HEK293 (cell line): ENCODE results near the gene RAB8A.

Experiments used
- BCL11B ChIP-seq: fragments of 450-650 bp; formaldehyde crosslinking; IDR thresholded peaks from 2 replicates; pipeline ENCODE4 v1.5.1; 2016; ENCODE audit warnings: low read depth, missing biosample characterization, missing genetic modification characterization
- EGR2 ChIP-seq: fragments of 450-650 bp; formaldehyde crosslinking; IDR thresholded peaks from 2 replicates; pipeline ENCODE4 v1.5.1; 2016; ENCODE audit warnings: low read depth, missing biosample characterization, missing genetic modification characterization
- GLIS1 ChIP-seq: fragments of 450-650 bp; formaldehyde crosslinking; IDR thresholded peaks from 2 replicates; pipeline ENCODE4 v1.5.1; 2016; ENCODE audit warnings: missing biosample characterization, missing genetic modification characterization
- HOXC10 ChIP-seq: sonication (generic); formaldehyde crosslinking; IDR thresholded peaks from 2 replicates; pipeline ENCODE4 v1.8.1; 2023; ENCODE audit warnings: mild to moderate bottlenecking, missing genetic modification reagents
- IKZF3 ChIP-seq: fragments of 450-650 bp; IDR thresholded peaks from 2 replicates; pipeline ENCODE4 v1.5.0; 2018; ENCODE audit warnings: missing biosample characterization, mild to moderate bottlenecking, missing genetic modification characterization, moderate library complexity
- MZF1 ChIP-seq: fragments of 450-650 bp; formaldehyde crosslinking; IDR thresholded peaks from 2 replicates; pipeline ENCODE4 v1.5.1; 2017; ENCODE audit warnings: missing biosample characterization, missing genetic modification characterization, borderline replicate concordance
- PRDM1 ChIP-seq: fragments of 450-650 bp; formaldehyde crosslinking; IDR thresholded peaks from 2 replicates; pipeline ENCODE4; 2016; ENCODE audit warnings: missing biosample characterization, missing genetic modification characterization
- SALL2 ChIP-seq: fragments of 450-650 bp; formaldehyde crosslinking; IDR thresholded peaks from 2 replicates; pipeline ENCODE4 v1.5.0; 2017; ENCODE audit warnings: missing biosample characterization, mild to moderate bottlenecking, missing genetic modification characterization, borderline replicate concordance
- YY1 ChIP-seq: fragments of 450-650 bp; formaldehyde crosslinking; IDR thresholded peaks from 2 replicates; pipeline ENCODE4 v1.5.1; 2018; ENCODE audit warnings: missing biosample characterization, missing genetic modification characterization
- ZBTB6 ChIP-seq: fragments of 450-650 bp; formaldehyde crosslinking; IDR thresholded peaks from 2 replicates; pipeline ENCODE4 v1.5.1; 2017; ENCODE audit warnings: missing biosample characterization, missing genetic modification characterization
- ZBTB8A ChIP-seq: fragments of 450-650 bp; formaldehyde crosslinking; IDR thresholded peaks from 2 replicates; pipeline ENCODE4 v1.5.1; 2016; ENCODE audit warnings: missing biosample characterization, missing genetic modification characterization
- ZEB2 ChIP-seq: fragments of 450-650 bp; formaldehyde crosslinking; IDR thresholded peaks from 2 replicates; pipeline ENCODE4 v1.5.1; 2016; ENCODE audit warnings: missing biosample characterization, missing genetic modification characterization
- ZFHX2 ChIP-seq: fragments of 450-650 bp; formaldehyde crosslinking; conservative IDR thresholded peaks from 2 replicates; pipeline ENCODE4 v1.5.1; 2016; ENCODE audit warnings: missing biosample characterization, missing genetic modification characterization
- ZIC2 ChIP-seq: fragments of 450-650 bp; formaldehyde crosslinking; IDR thresholded peaks from 2 replicates; pipeline ENCODE4 v1.5.1; 2016; ENCODE audit warnings: missing biosample characterization, missing genetic modification characterization
- ZNF146 ChIP-seq: fragments of 450-650 bp; formaldehyde crosslinking; IDR thresholded peaks from 2 replicates; pipeline ENCODE4 v1.5.1; 2016; ENCODE audit warnings: missing biosample characterization, missing genetic modification characterization
- ZNF221 ChIP-seq: fragments of 450-650 bp; formaldehyde crosslinking; IDR thresholded peaks from 2 replicates; pipeline ENCODE4 v1.5.1; 2017; ENCODE audit warnings: missing biosample characterization, missing genetic modification characterization, borderline replicate concordance
- ZNF548 ChIP-seq: fragments of 450-650 bp; formaldehyde crosslinking; IDR thresholded peaks from 2 replicates; pipeline ENCODE4 v1.5.1; 2016; ENCODE audit warnings: missing biosample characterization, missing genetic modification characterization
- ZNF596 ChIP-seq: fragments of 450-650 bp; IDR thresholded peaks from 2 replicates; pipeline ENCODE4 v1.5.0; 2018; ENCODE audit warnings: missing biosample characterization, mild to moderate bottlenecking, missing genetic modification characterization, moderate library complexity
- ZNF629 ChIP-seq: fragments of 450-650 bp; formaldehyde crosslinking; IDR thresholded peaks from 2 replicates; pipeline ENCODE4 v1.5.1; 2017; ENCODE audit warnings: missing biosample characterization, missing genetic modification characterization
- ZNF660 ChIP-seq: fragments of 450-650 bp; IDR thresholded peaks from 2 replicates; pipeline ENCODE4 v1.5.1; 2018; ENCODE audit warnings: missing biosample characterization, mild to moderate bottlenecking, missing genetic modification characterization
- ZNF76 ChIP-seq: fragments of 450-650 bp; formaldehyde crosslinking; IDR thresholded peaks from 2 replicates; pipeline ENCODE4; 2016; ENCODE audit warnings: low read depth, missing biosample characterization, missing genetic modification characterization, borderline replicate concordance
- ZNF837 ChIP-seq: fragments of 450-650 bp; formaldehyde crosslinking; IDR thresholded peaks from 2 replicates; pipeline ENCODE4 v1.5.1; 2016; ENCODE audit warnings: missing biosample characterization, missing genetic modification characterization
- TF ChIP-seq, protein P1 (sequence below): fragments of 450-650 bp; formaldehyde crosslinking; IDR thresholded peaks from 2 replicates; pipeline ENCODE4 v1.5.1; 2016; ENCODE audit warnings: missing biosample characterization, missing genetic modification characterization
- TF ChIP-seq, protein P2 (sequence below): fragments of 450-650 bp; formaldehyde crosslinking; optimal IDR thresholded peaks from 2 replicates; pipeline ENCODE3; 2016; ENCODE audit warnings: missing biosample characterization, mild to moderate bottlenecking, missing genetic modification characterization
- TF ChIP-seq, protein P3 (sequence below): fragments of 450-650 bp; formaldehyde crosslinking; IDR thresholded peaks from 2 replicates; pipeline ENCODE4 v1.5.1; 2016; ENCODE audit warnings: missing biosample characterization, missing genetic modification characterization
- TF ChIP-seq, protein P4 (sequence below): fragments of 450-650 bp; formaldehyde crosslinking; IDR thresholded peaks from 2 replicates; pipeline ENCODE4 v1.5.1; 2016; ENCODE audit warnings: missing biosample characterization, missing genetic modification characterization
- TF ChIP-seq, protein P5 (sequence below): fragments of 450-650 bp; formaldehyde crosslinking; IDR thresholded peaks from 2 replicates; pipeline ENCODE4 v1.5.1; 2017; ENCODE audit warnings: missing biosample characterization, missing genetic modification characterization
- TF ChIP-seq, protein P6 (sequence below): fragments of 450-650 bp; formaldehyde crosslinking; IDR thresholded peaks from 2 replicates; pipeline ENCODE4 v1.5.1; 2016; ENCODE audit warnings: missing biosample characterization, missing genetic modification characterization, low read depth

Gene RAB8A

GRCh38 chr19:16076154-16076957, 35.3 kb upstream of the RAB8A start, which contains the start of gene TPM4 (continued):
- TF ChIP-seq PRDM1 (tag by site-specific recombination) (peak; percentile 82), MZF1 (tag by site-specific recombination) (no peak), ZNF221 (tag by site-specific recombination) (no peak), IKZF3 (tag by site-specific recombination) (peak; percentile 93), ZNF76 (tag by site-specific recombination) (peak; percentile 66; the same call in 1 of the 2 replicates), EGR2 (peak; percentile 90), ZBTB6 (peak; percentile 84), ZNF660 (tag by site-specific recombination) (peak; percentile 49; the same call in 1 of the 2 replicates), ZNF596 (0 out of 2 replicates have a peak, but pooled peaks have one; percentile 24), ZNF548 (tag by site-specific recombination) (no peak), ZFHX2 (tag by site-specific recombination) (peak; percentile 97), HOXC10 (CRISPR knock-in tag) (peak; percentile 69; the same call in 1 of the 2 replicates), SALL2 (tag by site-specific recombination) (no peak), ZEB2 (peak; percentile 41; the same call in 1 of the 2 replicates), GLIS1 (tag by site-specific recombination) (peak; percentile 94), YY1 (peak; percentile 65; the same call in 1 of the 2 replicates), ZIC2 (tag by site-specific recombination) (peak; percentile 49), BCL11B (tag by site-specific recombination) (peak; percentile 69; the same call in 1 of the 2 replicates), ZNF837 (tag by site-specific recombination) (no peak), ZNF629 (peak; percentile 99), ZBTB8A (tag by site-specific recombination) (peak; percentile 81), ZNF146 (no peak)
- TF ChIP-seq, protein P1, sequence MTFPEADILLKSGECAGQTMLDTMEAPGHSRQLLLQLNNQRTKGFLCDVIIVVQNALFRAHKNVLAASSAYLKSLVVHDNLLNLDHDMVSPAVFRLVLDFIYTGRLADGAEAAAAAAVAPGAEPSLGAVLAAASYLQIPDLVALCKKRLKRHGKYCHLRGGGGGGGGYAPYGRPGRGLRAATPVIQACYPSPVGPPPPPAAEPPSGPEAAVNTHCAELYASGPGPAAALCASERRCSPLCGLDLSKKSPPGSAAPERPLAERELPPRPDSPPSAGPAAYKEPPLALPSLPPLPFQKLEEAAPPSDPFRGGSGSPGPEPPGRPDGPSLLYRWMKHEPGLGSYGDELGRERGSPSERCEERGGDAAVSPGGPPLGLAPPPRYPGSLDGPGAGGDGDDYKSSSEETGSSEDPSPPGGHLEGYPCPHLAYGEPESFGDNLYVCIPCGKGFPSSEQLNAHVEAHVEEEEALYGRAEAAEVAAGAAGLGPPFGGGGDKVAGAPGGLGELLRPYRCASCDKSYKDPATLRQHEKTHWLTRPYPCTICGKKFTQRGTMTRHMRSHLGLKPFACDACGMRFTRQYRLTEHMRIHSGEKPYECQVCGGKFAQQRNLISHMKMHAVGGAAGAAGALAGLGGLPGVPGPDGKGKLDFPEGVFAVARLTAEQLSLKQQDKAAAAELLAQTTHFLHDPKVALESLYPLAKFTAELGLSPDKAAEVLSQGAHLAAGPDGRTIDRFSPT, result peak; percentile 57; the same call in 1 of the 2 replicates
- TF ChIP-seq, protein P2, sequence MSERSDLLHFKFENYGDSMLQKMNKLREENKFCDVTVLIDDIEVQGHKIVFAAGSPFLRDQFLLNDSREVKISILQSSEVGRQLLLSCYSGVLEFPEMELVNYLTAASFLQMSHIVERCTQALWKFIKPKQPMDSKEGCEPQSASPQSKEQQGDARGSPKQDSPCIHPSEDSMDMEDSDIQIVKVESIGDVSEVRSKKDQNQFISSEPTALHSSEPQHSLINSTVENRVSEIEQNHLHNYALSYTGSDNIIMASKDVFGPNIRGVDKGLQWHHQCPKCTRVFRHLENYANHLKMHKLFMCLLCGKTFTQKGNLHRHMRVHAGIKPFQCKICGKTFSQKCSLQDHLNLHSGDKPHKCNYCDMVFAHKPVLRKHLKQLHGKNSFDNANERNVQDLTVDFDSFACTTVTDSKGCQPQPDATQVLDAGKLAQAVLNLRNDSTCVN (tag by site-specific recombination), result peak; percentile 87
- TF ChIP-seq, protein P3, sequence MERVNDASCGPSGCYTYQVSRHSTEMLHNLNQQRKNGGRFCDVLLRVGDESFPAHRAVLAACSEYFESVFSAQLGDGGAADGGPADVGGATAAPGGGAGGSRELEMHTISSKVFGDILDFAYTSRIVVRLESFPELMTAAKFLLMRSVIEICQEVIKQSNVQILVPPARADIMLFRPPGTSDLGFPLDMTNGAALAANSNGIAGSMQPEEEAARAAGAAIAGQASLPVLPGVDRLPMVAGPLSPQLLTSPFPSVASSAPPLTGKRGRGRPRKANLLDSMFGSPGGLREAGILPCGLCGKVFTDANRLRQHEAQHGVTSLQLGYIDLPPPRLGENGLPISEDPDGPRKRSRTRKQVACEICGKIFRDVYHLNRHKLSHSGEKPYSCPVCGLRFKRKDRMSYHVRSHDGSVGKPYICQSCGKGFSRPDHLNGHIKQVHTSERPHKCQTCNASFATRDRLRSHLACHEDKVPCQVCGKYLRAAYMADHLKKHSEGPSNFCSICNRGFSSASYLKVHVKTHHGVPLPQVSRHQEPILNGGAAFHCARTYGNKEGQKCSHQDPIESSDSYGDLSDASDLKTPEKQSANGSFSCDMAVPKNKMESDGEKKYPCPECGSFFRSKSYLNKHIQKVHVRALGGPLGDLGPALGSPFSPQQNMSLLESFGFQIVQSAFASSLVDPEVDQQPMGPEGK (tag by site-specific recombination), result peak; percentile 85
- TF ChIP-seq, protein P4, sequence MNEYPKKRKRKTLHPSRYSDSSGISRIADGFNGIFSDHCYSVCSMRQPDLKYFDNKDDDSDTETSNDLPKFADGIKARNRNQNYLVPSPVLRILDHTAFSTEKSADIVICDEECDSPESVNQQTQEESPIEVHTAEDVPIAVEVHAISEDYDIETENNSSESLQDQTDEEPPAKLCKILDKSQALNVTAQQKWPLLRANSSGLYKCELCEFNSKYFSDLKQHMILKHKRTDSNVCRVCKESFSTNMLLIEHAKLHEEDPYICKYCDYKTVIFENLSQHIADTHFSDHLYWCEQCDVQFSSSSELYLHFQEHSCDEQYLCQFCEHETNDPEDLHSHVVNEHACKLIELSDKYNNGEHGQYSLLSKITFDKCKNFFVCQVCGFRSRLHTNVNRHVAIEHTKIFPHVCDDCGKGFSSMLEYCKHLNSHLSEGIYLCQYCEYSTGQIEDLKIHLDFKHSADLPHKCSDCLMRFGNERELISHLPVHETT (tag by site-specific recombination), result no peak
- TF ChIP-seq, protein P5, sequence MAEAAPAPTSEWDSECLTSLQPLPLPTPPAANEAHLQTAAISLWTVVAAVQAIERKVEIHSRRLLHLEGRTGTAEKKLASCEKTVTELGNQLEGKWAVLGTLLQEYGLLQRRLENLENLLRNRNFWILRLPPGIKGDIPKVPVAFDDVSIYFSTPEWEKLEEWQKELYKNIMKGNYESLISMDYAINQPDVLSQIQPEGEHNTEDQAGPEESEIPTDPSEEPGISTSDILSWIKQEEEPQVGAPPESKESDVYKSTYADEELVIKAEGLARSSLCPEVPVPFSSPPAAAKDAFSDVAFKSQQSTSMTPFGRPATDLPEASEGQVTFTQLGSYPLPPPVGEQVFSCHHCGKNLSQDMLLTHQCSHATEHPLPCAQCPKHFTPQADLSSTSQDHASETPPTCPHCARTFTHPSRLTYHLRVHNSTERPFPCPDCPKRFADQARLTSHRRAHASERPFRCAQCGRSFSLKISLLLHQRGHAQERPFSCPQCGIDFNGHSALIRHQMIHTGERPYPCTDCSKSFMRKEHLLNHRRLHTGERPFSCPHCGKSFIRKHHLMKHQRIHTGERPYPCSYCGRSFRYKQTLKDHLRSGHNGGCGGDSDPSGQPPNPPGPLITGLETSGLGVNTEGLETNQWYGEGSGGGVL (tag by site-specific recombination), result peak; percentile 65
- TF ChIP-seq, protein P6, sequence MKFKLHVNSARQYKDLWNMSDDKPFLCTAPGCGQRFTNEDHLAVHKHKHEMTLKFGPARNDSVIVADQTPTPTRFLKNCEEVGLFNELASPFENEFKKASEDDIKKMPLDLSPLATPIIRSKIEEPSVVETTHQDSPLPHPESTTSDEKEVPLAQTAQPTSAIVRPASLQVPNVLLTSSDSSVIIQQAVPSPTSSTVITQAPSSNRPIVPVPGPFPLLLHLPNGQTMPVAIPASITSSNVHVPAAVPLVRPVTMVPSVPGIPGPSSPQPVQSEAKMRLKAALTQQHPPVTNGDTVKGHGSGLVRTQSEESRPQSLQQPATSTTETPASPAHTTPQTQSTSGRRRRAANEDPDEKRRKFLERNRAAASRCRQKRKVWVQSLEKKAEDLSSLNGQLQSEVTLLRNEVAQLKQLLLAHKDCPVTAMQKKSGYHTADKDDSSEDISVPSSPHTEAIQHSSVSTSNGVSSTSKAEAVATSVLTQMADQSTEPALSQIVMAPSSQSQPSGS (tag by site-specific recombination), result peak; percentile 87
